ENCODE results near the gene RAB22A.
A peak's percentile ranks its signal among the peaks of the same experiment; 100 is the strongest.

The RAB22A gene

GRCh38 chr20:58277578-58278472 lies 31.7 kb upstream of the RAB22A start:
- Histone ChIP-seq H3K4me3 (ENCODE audit: low read depth, low read length) (no peak overlapping the region), H3K36me3 (ENCODE audit: control insufficient read depth, insufficient read depth, low read length) (no peaks in the 10 kb centered on the region; the same call in 1 of the 2 replicates), H3K27ac (ENCODE audit: low read depth, low read length) (no peak overlapping the region), H3K9me3 (ENCODE audit: control insufficient read depth, insufficient read depth, low read length) (no peaks in the 10 kb centered on the region), H3K9ac (ENCODE audit: low read depth, low read length) (no peak overlapping the region), H3K4me1 (ENCODE audit: control insufficient read depth, insufficient read depth, low read length) (no peaks in the 10 kb centered on the region; the same call in 1 of the 2 replicates), H3K27me3 (ENCODE audit: control insufficient read depth, insufficient read depth, low read length) (no peaks in the 10 kb centered on the region)

- H3K9me3 ChIP-seq (ENCODE audit: control insufficient read depth, insufficient read depth, low read length) = no peaks in the 10 kb centered on the region
- H3K36me3 ChIP-seq (ENCODE audit: control insufficient read depth, insufficient read depth, low read length) = peaks cover 15% of the 10 kb centered on the region
- H3K27ac ChIP-seq (ENCODE audit: low read depth, low read length) = no peak overlapping the region
- H3K27me3 ChIP-seq (ENCODE audit: control insufficient read depth, insufficient read depth, low read length) = no peaks in the 10 kb centered on the region
- no peak overlapping the region for H3K4me3 ChIP-seq (ENCODE audit: low read depth, low read length)
- no peaks in the 10 kb centered on the region for H3K4me1 ChIP-seq (ENCODE audit: control insufficient read depth, insufficient read depth, low read length)
- H3K9ac ChIP-seq (ENCODE audit: low read depth, low read length) = no peak overlapping the region
Observed at GRCh38 chr20:58286729-58287128, 22.8 kb upstream of the RAB22A start.

DNA sequence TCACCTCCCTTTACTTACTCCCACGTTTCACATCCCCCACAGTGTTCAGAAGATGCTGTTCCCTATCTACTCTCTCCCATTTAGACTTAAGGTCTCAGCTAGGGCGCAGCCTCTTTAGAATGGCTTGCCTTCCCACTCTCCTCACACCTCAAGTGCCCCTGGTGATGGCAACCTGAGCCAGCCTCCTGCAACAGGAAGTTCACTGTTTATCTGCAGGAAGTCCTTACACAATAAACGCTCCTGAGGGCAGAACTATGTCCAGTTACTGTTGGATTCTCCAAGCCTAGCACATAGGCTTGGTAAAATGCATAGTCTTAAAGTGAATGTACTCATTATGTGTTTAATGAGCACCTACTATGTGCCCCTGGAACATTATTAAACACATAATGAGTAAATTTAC lies 21.9 kb upstream of the RAB22A start:
- Histone ChIP-seq H3K36me3 (ENCODE audit: control insufficient read depth, insufficient read depth, low read length) (peaks cover 15% of the 10 kb centered on the region), H3K4me3 (ENCODE audit: low read depth, low read length) (no peak overlapping the region), H3K9ac (ENCODE audit: low read depth, low read length) (no peak overlapping the region), H3K4me1 (ENCODE audit: control insufficient read depth, insufficient read depth, low read length) (no peaks in the 10 kb centered on the region), H3K27ac (ENCODE audit: low read depth, low read length) (no peak overlapping the region), H3K27me3 (ENCODE audit: control insufficient read depth, insufficient read depth, low read length) (no peaks in the 10 kb centered on the region), H3K9me3 (ENCODE audit: control insufficient read depth, insufficient read depth, low read length) (no peaks in the 10 kb centered on the region)

- H3K9me3 ChIP-seq (ENCODE audit: control insufficient read depth, insufficient read depth, low read length) = no peaks in the 10 kb centered on the region
- no peak overlapping the region for H3K4me3 ChIP-seq (ENCODE audit: low read depth, low read length)
- H3K27ac ChIP-seq (ENCODE audit: low read depth, low read length) = no peak overlapping the region
- H3K36me3 ChIP-seq (ENCODE audit: control insufficient read depth, insufficient read depth, low read length) = peaks cover 15% of the 10 kb centered on the region
- no peaks in the 10 kb centered on the region for H3K4me1 ChIP-seq (ENCODE audit: control insufficient read depth, insufficient read depth, low read length)
- H3K27me3 ChIP-seq (ENCODE audit: control insufficient read depth, insufficient read depth, low read length) = no peaks in the 10 kb centered on the region
- H3K9ac ChIP-seq (ENCODE audit: low read depth, low read length) = no peak overlapping the region
Observed at GRCh38 chr20:58289143-58289542, 20.4 kb upstream of the RAB22A start.

GRCh38 chr20:58293453-58293852 lies 16.1 kb upstream of the RAB22A start:
- H3K4me3 ChIP-seq (ENCODE audit: low read depth, low read length) = no peak overlapping the region
- H3K27me3 ChIP-seq (ENCODE audit: control insufficient read depth, insufficient read depth, low read length) = no peaks in the 10 kb centered on the region
- H3K36me3 ChIP-seq (ENCODE audit: control insufficient read depth, insufficient read depth, low read length) = no peaks in the 10 kb centered on the region
- H3K9me3 ChIP-seq (ENCODE audit: control insufficient read depth, insufficient read depth, low read length) = no peaks in the 10 kb centered on the region
- H3K4me1 ChIP-seq (ENCODE audit: control insufficient read depth, insufficient read depth, low read length) = peaks cover 8% of the 10 kb centered on the region; the same call in 1 of the 2 replicates
- no peak overlapping the region for H3K27ac ChIP-seq (ENCODE audit: low read depth, low read length)
- H3K9ac ChIP-seq (ENCODE audit: low read depth, low read length) = no peak overlapping the region

GRCh38 chr20:58294497-58295455 lies 14.7 kb upstream of the RAB22A start:
- H3K9ac ChIP-seq (ENCODE audit: low read depth, low read length) = no peak overlapping the region
- peaks cover 8% of the 10 kb centered on the region; the same call in 1 of the 2 replicates for H3K4me1 ChIP-seq (ENCODE audit: control insufficient read depth, insufficient read depth, low read length)
- H3K4me3 ChIP-seq (ENCODE audit: low read depth, low read length) = no peak overlapping the region
- H3K36me3 ChIP-seq (ENCODE audit: control insufficient read depth, insufficient read depth, low read length) = no peaks in the 10 kb centered on the region
- no peaks in the 10 kb centered on the region for H3K9me3 ChIP-seq (ENCODE audit: control insufficient read depth, insufficient read depth, low read length)
- no peaks in the 10 kb centered on the region for H3K27me3 ChIP-seq (ENCODE audit: control insufficient read depth, insufficient read depth, low read length)
- peak overlapping the region; percentile 11 for H3K27ac ChIP-seq (ENCODE audit: low read depth, low read length)

DNA sequence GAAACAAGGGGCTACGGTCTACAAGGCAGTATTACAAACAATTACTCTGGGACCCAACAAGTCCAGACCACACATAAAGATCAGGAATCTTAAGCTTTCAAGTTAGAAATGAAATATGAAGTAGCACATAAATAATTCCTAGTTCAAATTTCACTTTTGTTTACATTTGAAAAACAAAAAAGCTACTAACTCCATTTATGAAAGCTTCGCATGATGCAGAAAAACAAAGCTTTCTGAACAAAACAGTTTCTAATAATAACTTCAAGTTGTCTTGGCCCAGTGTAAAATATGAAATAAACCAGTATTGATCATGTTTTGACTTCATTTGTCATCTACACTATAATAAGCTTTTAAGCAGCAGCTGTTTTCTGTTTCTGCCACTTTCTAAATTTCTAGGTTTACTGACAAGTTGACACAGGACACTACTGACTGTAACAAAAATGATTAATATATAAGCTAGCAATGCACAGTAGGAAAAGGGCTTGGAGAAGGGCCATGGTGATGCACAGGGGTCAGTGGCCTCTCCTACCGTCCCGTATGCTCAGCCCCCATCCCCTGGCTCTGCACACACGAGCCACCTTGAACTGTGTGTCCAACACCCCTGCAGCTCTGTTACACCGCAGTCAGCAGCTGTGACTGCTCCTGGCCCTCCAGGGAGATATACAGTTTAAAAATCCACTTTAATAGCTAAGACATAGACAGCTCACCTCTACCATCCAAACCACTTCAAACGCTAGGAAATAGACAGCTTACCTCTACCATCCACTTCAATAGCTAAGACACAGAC lies 13.3 kb upstream of the RAB22A start:
- Histone ChIP-seq H3K27ac (ENCODE audit: low read depth, low read length) (no peak overlapping the region), H3K36me3 (ENCODE audit: control insufficient read depth, insufficient read depth, low read length) (no peaks in the 10 kb centered on the region), H3K9me3 (ENCODE audit: control insufficient read depth, insufficient read depth, low read length) (no peaks in the 10 kb centered on the region), H3K9ac (ENCODE audit: low read depth, low read length) (no peak overlapping the region), H3K4me1 (ENCODE audit: control insufficient read depth, insufficient read depth, low read length) (peaks cover 8% of the 10 kb centered on the region; the same call in 1 of the 2 replicates), H3K27me3 (ENCODE audit: control insufficient read depth, insufficient read depth, low read length) (no peaks in the 10 kb centered on the region), H3K4me3 (ENCODE audit: low read depth, low read length) (no peak overlapping the region)

DNA sequence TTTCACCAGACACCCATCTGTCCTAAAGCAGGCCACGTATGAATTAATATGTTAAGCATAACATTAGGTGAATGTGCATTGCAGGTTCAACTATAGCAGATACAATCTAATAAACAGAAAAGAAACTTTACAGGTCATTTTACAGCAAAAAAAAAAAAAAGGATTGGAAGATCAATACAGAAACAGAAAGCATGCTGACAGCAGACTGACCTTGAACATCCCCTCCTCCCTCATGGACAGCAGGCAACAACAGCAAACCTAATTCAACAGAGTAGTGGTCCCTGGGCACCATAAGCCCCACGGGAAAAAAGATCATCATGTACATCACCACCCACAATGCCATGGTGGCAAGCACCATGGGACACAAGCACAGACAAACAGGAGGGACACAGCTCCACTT lies 12.1 kb upstream of the RAB22A start:
- Histone ChIP-seq H3K27me3 (ENCODE audit: control insufficient read depth, insufficient read depth, low read length) (no peaks in the 10 kb centered on the region), H3K4me1 (ENCODE audit: control insufficient read depth, insufficient read depth, low read length) (peaks cover 8% of the 10 kb centered on the region; the same call in 1 of the 2 replicates), H3K9me3 (ENCODE audit: control insufficient read depth, insufficient read depth, low read length) (no peaks in the 10 kb centered on the region), H3K36me3 (ENCODE audit: control insufficient read depth, insufficient read depth, low read length) (peaks cover 6% of the 10 kb centered on the region; the same call in 1 of the 2 replicates), H3K27ac (ENCODE audit: low read depth, low read length) (no peak overlapping the region), H3K9ac (ENCODE audit: low read depth, low read length) (no peak overlapping the region), H3K4me3 (ENCODE audit: low read depth, low read length) (no peak overlapping the region)

DNA sequence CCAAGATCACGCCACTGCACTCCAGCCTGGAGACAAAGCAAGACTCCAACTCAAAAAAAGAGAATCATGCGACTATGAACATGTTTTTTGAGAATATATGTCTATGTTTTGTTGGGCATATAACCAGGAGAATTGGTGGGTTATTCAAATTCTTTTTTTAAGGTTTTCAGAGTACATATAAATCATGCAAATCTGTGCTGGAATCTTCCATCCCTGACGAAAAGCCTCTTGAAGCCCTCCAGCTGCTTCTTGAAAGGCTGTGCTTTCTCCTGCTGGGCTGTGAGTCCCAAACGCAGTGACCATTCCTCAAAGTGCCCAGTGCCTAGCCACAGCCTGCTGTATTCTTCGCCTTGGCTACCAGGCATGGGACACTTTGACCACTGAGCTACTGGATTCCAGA lies 9.2 kb upstream of the RAB22A start:
- Histone ChIP-seq H3K36me3 (ENCODE audit: control insufficient read depth, insufficient read depth, low read length) (peaks cover 10% of the 10 kb centered on the region; the same call in 1 of the 2 replicates), H3K27ac (ENCODE audit: low read depth, low read length) (no peak overlapping the region), H3K27me3 (ENCODE audit: control insufficient read depth, insufficient read depth, low read length) (no peaks in the 10 kb centered on the region), H3K9me3 (ENCODE audit: control insufficient read depth, insufficient read depth, low read length) (no peaks in the 10 kb centered on the region), H3K4me1 (ENCODE audit: control insufficient read depth, insufficient read depth, low read length) (no peaks in the 10 kb centered on the region), H3K4me3 (ENCODE audit: low read depth, low read length) (no peak overlapping the region), H3K9ac (ENCODE audit: low read depth, low read length) (no peak overlapping the region)

DNA sequence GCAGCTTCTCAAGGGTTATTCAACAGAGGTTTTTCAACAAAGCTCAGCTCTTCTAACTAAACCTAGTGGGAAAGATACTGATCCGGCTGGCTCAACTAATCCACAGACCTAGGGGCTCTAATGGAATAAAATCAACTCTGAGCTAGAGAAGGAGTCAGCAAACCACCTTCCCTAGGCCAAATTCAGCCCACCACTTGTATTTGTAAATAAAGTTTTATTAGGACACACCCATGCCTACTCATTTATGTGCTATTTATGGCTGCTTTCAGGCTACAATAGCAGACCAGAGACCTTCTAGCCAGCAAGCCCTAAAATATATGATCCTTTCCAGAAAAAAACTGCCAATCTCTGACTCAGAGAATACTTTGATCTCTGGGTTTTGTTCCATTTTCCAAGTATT lies 6.0 kb upstream of the RAB22A start:
- Histone ChIP-seq H3K4me1 (ENCODE audit: control insufficient read depth, insufficient read depth, low read length) (peaks cover 5% of the 10 kb centered on the region; the same call in 1 of the 2 replicates), H3K9me3 (ENCODE audit: control insufficient read depth, insufficient read depth, low read length) (no peaks in the 10 kb centered on the region), H3K9ac (ENCODE audit: low read depth, low read length) (no peak overlapping the region), H3K27ac (ENCODE audit: low read depth, low read length) (no peak overlapping the region), H3K36me3 (ENCODE audit: control insufficient read depth, insufficient read depth, low read length) (peaks cover 10% of the 10 kb centered on the region; the same call in 1 of the 2 replicates), H3K27me3 (ENCODE audit: control insufficient read depth, insufficient read depth, low read length) (no peaks in the 10 kb centered on the region), H3K4me3 (ENCODE audit: low read depth, low read length) (no peak overlapping the region)

Measured in HUES48 (cell line).